H54 (cell line): Measurements from ENCODE around the gene ROCK1.
"Not testable (repeated sequence)": the region's sequence is repeated elsewhere in the genome, so short reads cannot be mapped to it uniquely, and the experiment has no call there.

Experiments used
- DNase-seq: peaks from one replicate; pipeline ENCODE4 v3.0.0; 2011; ENCODE audit warnings: low spot score, mixed read lengths; ENCODE audit not compliant: insufficient read length
- FAIRE-seq: peaks from 3 replicates; lab custom pipeline; 2011; peaks lifted over from hg19 to GRCh38; lab: Jason Lieb, UNC
- POLR2A ChIP-seq: IDR thresholded peaks from 2 replicates; pipeline ENCODE4 v1.6.1; 2011; ENCODE audit warnings: low read depth, mild to moderate bottlenecking, low read length

ROCK1 gene

GRCh38 chr18:20988726-20989125 lies 122.9 kb downstream of the ROCK1 start:
- no peak for TF ChIP-seq POLR2A
- FAIRE-seq (no peak), DNase-seq (no peak)

GRCh38 chr18:20975077-20975476 lies 136.5 kb downstream of the ROCK1 start:
- no peak for DNase-seq
- no peak for FAIRE-seq
- TF ChIP-seq POLR2A: no peak

GRCh38 chr18:20971886-20972267 lies 139.7 kb downstream of the ROCK1 start:
- TF ChIP-seq POLR2A: no peak
- FAIRE-seq (no peak), DNase-seq (peak; percentile 2)

GRCh38 chr18:20966795-20967194 lies 144.8 kb downstream of the ROCK1 start:
- no peak for TF ChIP-seq POLR2A
- FAIRE-seq (no peak), DNase-seq (no peak)

GRCh38 chr18:20963027-20963426 lies 148.6 kb downstream of the ROCK1 start:
- FAIRE-seq (no peak), DNase-seq (no peak)
- no peak for TF ChIP-seq POLR2A

- DNase-seq (no peak), FAIRE-seq (no peak)
- no peak for TF ChIP-seq POLR2A
These were observed 150.9 kb downstream of the ROCK1 start for GRCh38 chr18:20960735-20961134.

- not testable (repeated sequence) for FAIRE-seq, DNase-seq
These were observed 160.8 kb downstream of the ROCK1 start for GRCh38 chr18:20950827-20951226.
